GM19467 (cell line): ENCODE data around the gene ITGA7.
A peak's percentile ranks its signal among the peaks of the same experiment; 100 is the strongest.

Source experiments
- ATAC-seq: cut with Tn5 transposase; IDR thresholded peaks from one replicate; pipeline ENCODE4 v1.9.1; 2021; ENCODE audit warnings: mild to moderate bottlenecking, moderate library complexity; ENCODE audit not compliant: unreplicated experiment

ITGA7 gene

GRCh38 chr12:55707841-55708694, at the start of gene ITGA7:
Gene ITGA7 (minus strand): TSS chr12:55707904. CDS start chr12:55707682, 222 bp downstream.
- no peak for ATAC-seq

- ATAC-seq: no peak
Observed at GRCh38 chr12:55755246-55755645, 47.5 kb upstream of the ITGA7 start.

GRCh38 chr12:55748230-55748993, 40.7 kb upstream of the ITGA7 start:
- no peak for ATAC-seq

- no peak for ATAC-seq
Observed at GRCh38 chr12:55746913-55747231, 39.2 kb upstream of the ITGA7 start.

GRCh38 chr12:55746174-55746912, 38.6 kb upstream of the ITGA7 start:
- no peak for ATAC-seq

- ATAC-seq: no peak
Observed at GRCh38 chr12:55745361-55746173, 37.9 kb upstream of the ITGA7 start.

GRCh38 chr12:55744340-55745030, 36.8 kb upstream of the ITGA7 start:
- ATAC-seq: no peak

- peak; percentile 45 for ATAC-seq
Observed at GRCh38 chr12:55743406-55744339, 36.0 kb upstream of the ITGA7 start.

GRCh38 chr12:55742719-55743405, 35.2 kb upstream of the ITGA7 start, which contains the start of gene GDF11:
Gene GDF11 (plus strand): TSS chr12:55743122. CDS start chr12:55743317, 195 bp downstream.
- peak; percentile 19 for ATAC-seq

GRCh38 chr12:55741931-55742680, 34.4 kb upstream of the ITGA7 start:
- ATAC-seq: no peak

GRCh38 chr12:55739025-55739378, 31.3 kb upstream of the ITGA7 start:
- ATAC-seq: no peak

- peak; percentile 73 for ATAC-seq
Observed at GRCh38 chr12:55738123-55739024, 30.7 kb upstream of the ITGA7 start.

- ATAC-seq: no peak
Observed at GRCh38 chr12:55737581-55738122, 29.9 kb upstream of the ITGA7 start.

GRCh38 chr12:55736780-55737580, 29.3 kb upstream of the ITGA7 start:
- ATAC-seq: no peak

- ATAC-seq: no peak
Observed at GRCh38 chr12:55736076-55736475, 28.4 kb upstream of the ITGA7 start.
